ENCODE data around the gene BICD1.

BICD1 gene

DNA sequence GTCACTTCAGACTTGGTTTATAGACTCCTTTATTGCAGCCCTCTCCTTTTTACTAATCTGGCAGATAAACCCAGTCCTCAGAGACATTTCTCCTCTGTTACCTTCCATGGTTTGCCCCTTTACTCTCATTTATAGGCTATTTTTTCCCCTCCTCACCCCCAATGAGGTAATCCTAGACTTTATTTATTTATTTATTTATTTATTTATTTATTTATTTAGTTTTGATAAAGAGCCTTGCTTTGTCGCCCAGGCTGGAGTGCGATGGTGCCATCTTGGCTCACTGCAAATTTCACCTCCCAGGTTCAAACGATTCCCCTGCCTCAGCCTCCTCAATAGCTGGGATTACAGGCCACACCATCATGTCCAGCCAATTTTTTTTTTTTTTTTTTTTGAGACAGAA is 301.1 kb downstream of the BICD1 start:
- no peak for DNase-seq (ENCODE audit: low read depth)

DNA sequence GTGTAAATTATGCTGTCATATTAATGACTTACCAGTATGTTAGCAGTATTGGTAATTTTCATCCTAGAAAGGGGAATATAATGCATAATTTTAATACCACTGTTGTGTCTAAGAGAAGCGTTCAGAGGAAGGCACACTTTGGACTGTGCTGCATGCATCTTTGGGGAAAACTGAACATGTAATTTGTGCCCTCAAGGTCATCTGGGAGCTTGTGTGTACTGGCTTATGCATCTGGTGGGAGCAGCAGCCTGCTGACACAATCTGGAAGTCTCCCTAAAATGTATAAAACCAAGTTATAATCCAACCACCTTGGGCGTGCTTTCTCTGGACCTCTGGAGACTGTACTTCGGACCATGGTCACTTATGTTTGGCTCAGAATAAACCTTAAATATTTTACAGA is 306.8 kb downstream of the BICD1 start:
- DNase-seq (ENCODE audit: low read depth): no peak

DNA sequence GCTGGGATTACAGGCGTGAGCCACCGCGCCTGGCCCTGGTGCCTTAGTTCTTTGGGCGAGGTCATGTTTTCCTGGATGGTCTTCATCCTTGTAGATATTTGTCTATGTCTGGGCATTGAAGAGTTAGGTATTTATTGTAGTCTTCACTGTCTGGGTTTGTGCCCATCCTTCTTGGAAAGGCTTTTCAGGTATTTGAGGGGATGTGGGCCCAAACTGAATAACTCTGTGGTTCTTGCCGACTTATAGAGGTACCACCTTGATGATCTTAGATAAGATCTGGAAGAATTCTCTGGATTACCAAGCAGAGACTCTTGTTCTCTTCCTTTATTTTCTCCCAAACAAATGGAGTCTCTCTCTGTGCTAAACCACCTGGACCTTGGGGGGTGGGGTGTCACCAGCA is 311.6 kb downstream of the BICD1 start:
- DNase-seq (ENCODE audit: low read depth): no peak

DNA sequence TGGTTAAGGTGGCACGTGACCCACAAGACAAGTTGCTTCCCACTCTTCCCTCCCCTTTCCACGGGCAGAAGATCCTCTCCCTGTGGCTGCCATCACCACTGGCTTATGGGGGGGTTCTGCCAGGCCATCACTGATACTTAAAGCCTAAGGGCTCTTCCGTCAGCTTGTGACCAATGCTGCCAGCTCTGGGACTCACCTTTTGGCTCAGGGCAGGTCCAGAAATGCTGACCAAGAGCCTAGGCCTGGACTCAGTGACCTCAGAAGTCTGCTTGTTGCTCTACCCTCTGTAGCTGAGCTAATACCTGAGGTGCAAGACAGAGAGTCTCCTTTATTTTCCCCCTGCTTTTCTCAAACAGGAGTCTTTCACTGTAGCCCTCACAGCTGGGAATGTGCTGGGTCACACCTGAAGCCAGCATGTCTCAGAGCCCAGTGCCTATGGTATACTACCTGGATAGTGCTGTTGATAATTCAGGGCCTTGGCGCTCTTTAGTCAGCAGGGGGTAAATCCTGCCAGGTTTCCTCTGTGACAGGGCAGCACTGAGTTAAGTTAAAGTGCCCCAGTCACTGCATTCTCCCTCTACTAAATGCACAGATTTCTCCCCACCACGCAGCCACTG is 312.4 kb downstream of the BICD1 start:
- no peak for DNase-seq (ENCODE audit: low read depth)

DNA sequence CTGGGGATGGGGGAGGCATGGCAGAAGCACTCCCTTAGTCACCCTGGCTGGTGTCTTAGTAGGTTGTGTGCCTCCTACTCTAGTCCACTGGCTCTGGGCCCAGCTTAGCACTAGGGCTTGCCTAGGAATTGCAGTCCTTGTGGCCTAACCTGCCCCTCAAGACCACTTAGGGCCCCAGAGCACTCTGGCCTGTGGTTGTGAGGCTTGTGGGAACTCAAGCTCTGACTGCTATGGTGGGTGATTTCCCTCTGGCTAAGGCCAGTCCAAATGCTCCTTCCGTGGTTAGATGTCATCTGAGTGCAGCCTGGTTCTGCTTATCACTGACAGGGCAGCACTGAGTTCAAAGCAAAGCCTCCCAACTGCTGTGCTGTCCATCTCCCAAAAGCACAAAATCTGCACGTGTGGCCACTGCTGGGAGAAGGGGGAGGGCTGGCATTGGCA is 312.9 kb downstream of the BICD1 start:
- no peak for DNase-seq (ENCODE audit: low read depth)

DNA sequence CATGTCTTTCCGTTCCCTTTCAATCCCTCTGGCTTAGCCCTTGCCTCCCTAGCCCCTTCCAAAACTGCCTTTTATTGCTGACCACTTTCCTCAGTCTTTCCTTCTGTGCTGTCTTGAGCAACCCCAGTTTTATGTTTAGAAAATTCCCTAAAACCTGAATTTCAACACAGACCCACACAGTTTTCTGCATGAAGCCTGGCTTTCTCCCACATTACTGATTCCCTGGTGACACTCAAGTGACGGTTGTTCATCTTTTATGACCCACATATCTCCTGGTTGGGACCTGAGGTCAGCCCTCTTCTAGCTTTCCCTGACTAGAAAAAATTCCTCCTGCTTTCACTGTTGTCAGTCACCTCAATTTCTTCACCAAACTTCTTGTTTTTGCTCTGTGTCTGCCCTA is 313.7 kb downstream of the BICD1 start:
- DNase-seq (ENCODE audit: low read depth): no peak

DNA sequence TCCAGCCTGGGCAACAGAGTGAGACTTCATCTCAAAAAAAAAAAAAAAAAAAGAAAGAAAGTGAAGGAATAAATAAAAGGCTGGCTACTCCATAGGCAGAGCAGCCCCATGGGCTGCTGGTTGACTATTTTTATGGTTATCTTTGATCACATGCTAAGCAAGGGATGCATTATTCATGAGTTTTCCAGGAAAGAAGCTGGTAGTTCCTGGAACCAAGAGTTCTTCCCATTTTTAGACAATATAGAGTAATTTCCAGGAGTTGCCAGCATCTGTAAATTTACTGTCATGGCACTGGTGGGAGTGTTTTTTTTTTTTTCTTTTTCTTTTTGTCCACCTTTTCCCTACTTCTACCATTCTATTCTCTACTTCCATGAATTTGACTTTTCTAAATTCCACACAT is 316.9 kb downstream of the BICD1 start:
- no peak for DNase-seq (ENCODE audit: low read depth)

DNA sequence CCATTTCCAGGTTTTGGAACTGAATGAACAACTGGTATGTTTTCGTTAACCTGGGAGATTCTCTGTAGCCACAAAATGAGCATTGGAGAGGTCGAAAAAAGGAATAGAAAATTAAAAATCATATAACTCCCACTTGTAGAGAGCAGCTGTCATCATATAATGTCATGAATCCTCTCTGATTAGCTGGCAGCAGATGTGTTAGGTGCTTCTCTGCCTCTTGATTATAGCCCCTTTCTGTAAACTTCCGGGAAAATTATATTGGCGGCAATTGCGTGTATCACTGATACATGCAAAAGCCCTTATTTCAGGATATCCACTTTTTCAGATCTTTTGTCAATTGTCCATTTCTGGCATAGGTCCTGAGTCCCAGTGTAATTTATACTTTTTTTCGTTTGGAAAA is 324.4 kb downstream of the BICD1 start:
- no peak for DNase-seq (ENCODE audit: low read depth)

Data from activated gamma-delta T cell treated with anti-CD3 and anti-CD28 coated beads, Interleukin-2, amount 50 U/mL, for 16 hours (primary cell).